Activated CD4-positive, alpha-beta T cell treated with anti-CD3 and anti-CD28 coated beads for 36 hours (primary cell): ENCODE data around the gene SEMA3A. TPM values are rescaled to one million over a fixed set of nuclear protein-coding genes. Genes with fewer than 3 reads are reported as not detected.
"Not testable (repeated sequence)": the region's sequence is repeated elsewhere in the genome, so short reads cannot be mapped to it uniquely, and the experiment has no call there.

ENCODE experiments used
- ATAC-seq: fragments of 200-7000 bp; cut with Tn5 transposase; one replicate; pipeline ENCODE4 v1.10.0; 2021; ENCODE audit warnings: mild to moderate bottlenecking, moderate library complexity
- CTCF ChIA-PET: fragments of 350-600 bp; sonication (Branson Sonifier 250); formaldehyde crosslinking; loops from one replicate; lab custom pipeline; 2021; ENCODE audit warnings: antibody characterized with exemption; lab: Charles Lee
- POLR2A ChIA-PET: fragments of 350-600 bp; sonication (Branson Sonifier 250); formaldehyde crosslinking; loops from one replicate; lab custom pipeline; 2021; ENCODE audit warnings: antibody characterized with exemption, inconsistent platforms; lab: Charles Lee
- DNase-seq: peaks from one replicate; pipeline ENCODE4 v3.0.0-alpha.2; 2020
- H3K27ac Mint-ChIP-seq: one replicate; pipeline ENCODE4 v1.8.0; 2021; ENCODE audit warnings: mixed read lengths
- H3K27me3 Mint-ChIP-seq: one replicate; pipeline ENCODE4 v1.8.0; 2021; ENCODE audit warnings: mixed read lengths
- H3K36me3 Mint-ChIP-seq: one replicate; pipeline ENCODE4 v1.8.0; 2021; ENCODE audit warnings: low read depth, mixed read lengths
- H3K4me1 Mint-ChIP-seq: one replicate; pipeline ENCODE4 v1.8.0; 2021; ENCODE audit warnings: mixed read lengths
- H3K4me3 Mint-ChIP-seq: one replicate; pipeline ENCODE4 v1.8.0; 2021; ENCODE audit warnings: mild to moderate bottlenecking, moderate library complexity, mixed read lengths
- H3K9me3 Mint-ChIP-seq: one replicate; pipeline ENCODE4 v1.8.0; 2021; ENCODE audit warnings: low read depth, mixed read lengths
- intact Hi-C, 2 experiments: fragments of 100-400 bp; cut with DNase I in 1 of 2; cut with micrococcal nuclease in 1 of 2; formaldehyde crosslinking; loops; one replicate each; pipeline versions ENCODE4 v1.14.2 to v1.15.1; 2022 to 2024; cut with DNase I, micrococcal nuclease
- total RNA-seq, 2 experiments: library from RNA; stranded (reverse); gene quantifications; one replicate each; pipeline ENCODE4 v1.2.3, GENCODE V29; 2021

The SEMA3A gene
- total RNA-seq, 2 experiments from 2014 or later = 1.4 to 1.6 TPM

DNA sequence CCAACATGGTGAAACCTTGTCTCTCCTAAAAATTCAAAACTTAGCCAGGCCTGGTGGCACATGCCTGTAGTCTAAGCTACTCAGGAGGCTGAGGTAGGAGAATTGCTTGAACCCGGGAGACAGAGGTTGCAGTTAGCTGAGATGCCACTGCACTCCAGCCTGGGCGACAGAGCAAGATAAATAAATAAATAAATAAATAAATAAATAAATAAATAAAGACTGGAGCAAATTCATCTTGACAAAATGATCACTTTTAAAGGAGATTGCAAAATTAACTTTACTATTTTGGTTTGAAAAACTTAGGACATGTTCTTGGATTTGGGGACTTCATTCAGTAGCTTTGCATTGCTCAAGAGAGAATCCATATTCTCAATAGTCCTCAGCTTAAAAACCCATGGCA lies 137.0 kb downstream of the SEMA3A start:
- no peaks in the 10 kb centered on the region for H3K27me3 Mint-ChIP-seq
- no peak for ATAC-seq
- H3K9me3 Mint-ChIP-seq = peaks cover 1% of the 10 kb centered on the region
- ChIA-PET POLR2A (no interaction called here), CTCF (no interaction called here)
- H3K4me1 Mint-ChIP-seq = peaks cover 3% of the 10 kb centered on the region
- intact Hi-C loops = no loop called here
- no peak for DNase-seq
- no peak overlapping the region for H3K4me3 Mint-ChIP-seq
- H3K36me3 Mint-ChIP-seq = no peaks in the 10 kb centered on the region
- H3K27ac Mint-ChIP-seq = no peak overlapping the region

DNA sequence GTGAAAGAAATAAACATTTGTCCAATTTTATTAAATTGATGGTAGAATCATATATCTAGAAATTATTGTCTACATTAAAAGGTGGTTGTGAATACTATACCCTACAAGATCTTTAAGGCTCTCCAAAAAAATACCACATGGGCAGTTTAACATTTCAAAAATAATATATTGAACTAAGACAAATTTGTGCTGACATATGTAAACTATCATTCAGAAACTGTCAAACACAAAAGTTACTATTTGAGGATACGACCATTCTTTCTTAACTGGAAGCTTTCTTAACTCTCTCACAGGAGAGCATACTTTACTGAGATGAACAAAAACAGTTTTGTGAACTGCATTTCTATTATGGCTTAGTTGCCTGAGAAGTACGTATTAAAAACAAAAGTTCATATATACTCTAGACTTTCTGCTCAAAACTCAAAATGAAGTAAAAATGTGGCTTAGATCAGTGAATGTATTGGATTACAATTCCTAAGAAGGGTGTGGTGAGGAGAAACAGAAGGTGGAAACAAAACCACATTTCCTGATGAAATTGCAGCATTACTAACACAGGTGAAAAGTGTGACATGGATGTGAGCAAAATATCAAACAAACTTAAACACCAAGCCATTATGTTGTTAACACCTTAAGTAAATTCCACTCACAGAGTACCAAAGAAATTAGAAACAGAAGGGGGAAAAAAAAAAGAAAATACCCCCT lies 138.5 kb downstream of the SEMA3A start:
- H3K4me3 Mint-ChIP-seq = no peak overlapping the region

DNA sequence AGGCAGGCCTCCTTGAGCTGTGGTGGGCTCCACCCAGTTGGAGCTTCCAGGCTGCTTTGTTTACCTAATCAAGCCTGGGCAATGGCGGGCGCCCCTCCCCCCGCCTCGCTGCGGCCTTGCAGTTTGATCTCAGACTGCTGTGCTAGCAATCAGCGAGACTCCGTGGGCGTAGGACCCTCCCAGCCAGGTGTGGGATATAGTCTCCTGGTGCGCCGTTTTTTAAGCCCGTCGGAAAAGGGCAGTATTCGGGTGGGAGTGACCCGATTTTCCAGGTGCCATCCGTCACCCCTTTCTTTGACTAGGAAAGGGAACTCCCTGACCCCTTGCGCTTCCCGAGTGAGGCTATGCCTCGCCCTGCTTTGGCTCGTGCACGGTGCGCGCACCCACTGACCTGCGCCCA lies 139.4 kb downstream of the SEMA3A start:
- POLR2A ChIA-PET, H3K9me3 Mint-ChIP-seq, H3K36me3 Mint-ChIP-seq, intact Hi-C loops, H3K4me3 Mint-ChIP-seq, DNase-seq, ATAC-seq, H3K4me1 Mint-ChIP-seq, CTCF ChIA-PET, H3K27me3 Mint-ChIP-seq, H3K27ac Mint-ChIP-seq: not testable (repeated sequence)

More for the DNA sequence above, 138.5 kb downstream of the SEMA3A start:
- Mint-ChIP-seq H3K27ac (no peak overlapping the region), H3K9me3 (peaks cover 1% of the 10 kb centered on the region), H3K27me3 (no peaks in the 10 kb centered on the region), H3K36me3 (no peaks in the 10 kb centered on the region), H3K4me1 (peaks cover 3% of the 10 kb centered on the region)
- ATAC-seq (no peak), DNase-seq (no peak)
- ChIA-PET CTCF (no interaction called here), POLR2A (no interaction called here)
- intact Hi-C loops = no loop called here

DNA sequence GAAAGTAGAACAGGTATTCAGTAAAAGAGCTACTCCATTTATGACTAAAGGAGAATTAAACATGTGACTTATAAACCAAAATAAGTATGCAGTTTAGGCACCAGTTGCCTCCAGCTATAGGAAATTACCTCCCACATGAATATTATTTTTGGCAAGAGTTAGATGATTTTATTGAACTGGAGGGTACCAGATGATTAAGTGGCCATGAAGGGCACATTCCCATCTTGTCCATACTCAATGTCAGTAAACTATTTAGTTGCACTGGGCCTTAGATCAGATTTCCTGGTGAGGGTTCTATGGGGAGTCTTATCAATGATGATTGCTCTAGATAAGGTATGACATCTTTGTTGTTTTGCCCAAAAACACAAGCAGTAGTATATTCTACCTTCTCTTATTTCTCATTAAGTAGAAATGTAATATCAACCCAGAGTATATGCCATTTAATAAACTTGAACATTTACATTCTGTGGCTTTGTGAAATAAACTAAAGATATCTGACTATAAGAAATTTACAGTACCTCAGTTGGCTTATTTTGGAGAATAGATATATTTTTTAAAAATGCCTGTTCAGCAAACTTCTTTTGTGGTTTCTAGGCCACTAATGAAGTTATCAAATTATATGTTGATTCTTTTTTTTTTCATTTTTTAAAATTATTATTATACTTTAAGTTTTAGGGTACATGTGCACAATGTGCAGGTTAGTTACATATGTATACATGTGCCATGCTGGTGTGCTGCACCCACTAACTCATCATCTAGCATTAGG lies 145.3 kb downstream of the SEMA3A start:
- CTCF ChIA-PET = interaction anchor here (0.6 kb wide), 1 partner anchor 1251 kb away, joined by 3 read pairs; no protein-coding TSS in a partner anchor
- no peak overlapping the region for H3K4me3 Mint-ChIP-seq
- no peaks in the 10 kb centered on the region for H3K27me3 Mint-ChIP-seq
- POLR2A ChIA-PET = no interaction called here
- H3K27ac Mint-ChIP-seq = no peak overlapping the region
- no peak for ATAC-seq
- H3K4me1 Mint-ChIP-seq = no peaks in the 10 kb centered on the region
- H3K9me3 Mint-ChIP-seq = no peaks in the 10 kb centered on the region
- no peak for DNase-seq
- no peaks in the 10 kb centered on the region for H3K36me3 Mint-ChIP-seq
- intact Hi-C loops = no loop called here

DNA sequence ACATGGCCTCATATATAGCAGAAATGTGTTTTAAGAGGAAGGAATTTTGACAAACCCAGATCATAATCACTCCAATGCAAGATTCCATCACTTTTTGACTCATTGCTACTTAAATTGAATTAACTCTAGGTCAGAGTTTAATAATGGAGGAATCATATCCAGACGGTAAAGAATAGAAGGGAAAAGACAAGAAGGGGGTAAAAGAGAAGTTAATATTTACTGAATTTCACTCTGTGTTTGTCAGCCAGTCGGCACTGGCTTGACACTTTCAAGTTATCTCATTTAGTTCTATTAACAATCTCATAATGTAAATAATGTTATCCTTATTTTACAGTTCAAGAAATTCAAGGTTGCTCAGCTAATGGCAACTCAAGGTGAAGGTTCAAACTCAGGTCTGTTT lies 147.5 kb downstream of the SEMA3A start:
- no peaks in the 10 kb centered on the region for H3K36me3 Mint-ChIP-seq
- no peak for ATAC-seq
- CTCF ChIA-PET = no interaction called here

DNA sequence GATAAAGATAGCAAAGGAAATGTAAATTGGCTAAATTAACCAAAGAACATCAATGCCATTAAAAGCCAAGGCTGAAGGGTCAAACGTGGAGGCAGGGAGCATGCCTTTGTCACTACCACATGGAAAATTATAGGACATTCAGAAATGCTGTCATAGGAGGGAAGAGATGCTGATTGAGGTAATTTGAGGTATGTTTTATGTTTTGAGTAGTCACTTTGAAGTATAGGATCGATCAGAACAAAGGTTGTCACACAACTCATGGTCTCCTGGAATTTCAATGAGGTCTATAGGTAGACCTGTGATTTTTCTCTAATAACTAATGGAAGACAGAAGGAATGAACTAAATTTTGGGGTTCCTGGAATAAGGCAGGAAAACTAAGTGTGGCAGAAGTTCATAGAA lies 149.8 kb downstream of the SEMA3A start:
- ATAC-seq = no peak
- Mint-ChIP-seq H3K4me1 (no peaks in the 10 kb centered on the region), H3K27ac (no peak overlapping the region), H3K4me3 (no peak overlapping the region), H3K9me3 (no peaks in the 10 kb centered on the region), H3K36me3 (no peaks in the 10 kb centered on the region), H3K27me3 (no peaks in the 10 kb centered on the region)
- ChIA-PET CTCF (no interaction called here), POLR2A (no interaction called here)
- DNase-seq = no peak
- intact Hi-C loops = no loop called here

More for the DNA sequence above, 147.5 kb downstream of the SEMA3A start:
- POLR2A ChIA-PET = no interaction called here
- no peak overlapping the region for H3K4me3 Mint-ChIP-seq
- no peak overlapping the region for H3K27ac Mint-ChIP-seq
- intact Hi-C loops = no loop called here
- no peak for DNase-seq
- H3K9me3 Mint-ChIP-seq = no peaks in the 10 kb centered on the region
- no peaks in the 10 kb centered on the region for H3K27me3 Mint-ChIP-seq
- no peaks in the 10 kb centered on the region for H3K4me1 Mint-ChIP-seq

DNA sequence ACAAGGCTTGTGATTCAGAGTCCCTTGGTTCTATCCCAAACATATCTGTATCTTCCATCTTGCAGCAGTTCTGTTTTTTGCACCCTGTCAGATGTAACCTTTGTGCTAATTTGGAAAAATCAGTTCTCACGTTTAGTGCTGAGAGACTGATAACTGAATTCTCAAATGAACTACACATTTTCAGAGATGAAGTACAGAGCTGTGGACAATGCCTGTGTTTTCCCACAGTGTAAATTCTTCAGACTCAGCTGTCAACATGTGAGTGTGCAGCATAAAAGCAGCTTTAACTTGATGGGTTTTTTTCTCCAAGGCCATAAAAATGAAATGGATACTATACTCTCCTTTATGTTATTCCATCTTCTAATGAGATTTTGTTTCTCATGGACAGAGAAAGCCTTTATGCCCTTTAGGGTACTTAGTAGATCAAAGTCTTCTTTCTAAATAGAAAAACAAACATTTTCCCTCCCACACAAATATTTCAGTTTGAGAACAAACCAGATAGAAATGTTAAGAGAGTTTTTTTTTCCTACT lies 150.9 kb downstream of the SEMA3A start:
- Mint-ChIP-seq H3K4me1 (no peaks in the 10 kb centered on the region), H3K9me3 (no peaks in the 10 kb centered on the region), H3K27me3 (no peaks in the 10 kb centered on the region), H3K36me3 (no peaks in the 10 kb centered on the region), H3K4me3 (no peak overlapping the region), H3K27ac (no peak overlapping the region)
- ChIA-PET CTCF (no interaction called here), POLR2A (no interaction called here)
- DNase-seq (no peak), ATAC-seq (no peak)
- intact Hi-C loops = no loop called here

DNA sequence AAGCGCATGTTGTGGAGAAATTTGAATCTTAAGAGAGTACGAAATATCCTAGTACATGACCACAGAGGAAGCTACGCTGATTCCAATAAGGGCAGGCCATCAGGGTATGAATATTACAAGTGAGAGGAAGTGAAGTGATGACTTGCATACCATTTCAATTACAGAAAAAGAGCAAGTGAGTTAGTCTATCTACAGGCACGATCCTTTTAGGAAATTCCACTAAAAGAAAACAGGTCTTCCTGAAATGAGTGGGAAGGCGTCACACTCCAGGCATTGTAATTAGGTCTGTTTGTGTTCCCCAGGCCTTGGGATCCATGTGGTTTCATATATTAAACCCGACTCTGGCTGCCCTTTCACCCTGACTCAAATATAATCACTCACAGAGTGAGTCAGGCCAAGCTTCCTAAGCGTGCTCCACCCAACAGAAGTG lies 152.5 kb downstream of the SEMA3A start:
- intact Hi-C loops = no loop called here
- Mint-ChIP-seq H3K27me3 (no peaks in the 10 kb centered on the region), H3K4me3 (no peak overlapping the region), H3K9me3 (no peaks in the 10 kb centered on the region), H3K27ac (no peak overlapping the region), H3K36me3 (no peaks in the 10 kb centered on the region), H3K4me1 (no peaks in the 10 kb centered on the region)
- DNase-seq (no peak), ATAC-seq (no peak)
- ChIA-PET POLR2A (no interaction called here), CTCF (no interaction called here)

DNA sequence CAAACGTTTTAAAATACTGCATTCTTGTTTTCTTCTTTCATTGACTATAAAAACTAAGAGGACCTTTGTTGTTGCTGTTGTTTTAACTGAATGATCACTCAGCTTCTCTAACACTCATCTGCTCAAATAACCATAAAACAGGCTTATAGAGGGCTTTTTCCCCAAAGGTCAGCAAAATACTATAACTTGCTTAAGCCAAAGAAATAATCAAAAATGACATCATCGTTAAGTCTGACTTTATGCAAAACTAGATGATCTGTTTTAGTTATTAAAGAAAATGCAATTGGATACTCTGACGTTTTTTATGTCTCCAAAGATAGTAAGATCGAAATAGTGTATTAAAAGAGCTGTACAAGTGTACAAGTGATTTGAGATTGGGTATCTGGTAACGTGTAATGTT lies 152.9 kb downstream of the SEMA3A start:
- no peaks in the 10 kb centered on the region for H3K27me3 Mint-ChIP-seq
- no peak overlapping the region for H3K27ac Mint-ChIP-seq
- H3K9me3 Mint-ChIP-seq = no peaks in the 10 kb centered on the region
- intact Hi-C loops = no loop called here
- no peak overlapping the region for H3K4me3 Mint-ChIP-seq
- ATAC-seq = no peak
- no peaks in the 10 kb centered on the region for H3K36me3 Mint-ChIP-seq
- H3K4me1 Mint-ChIP-seq = no peaks in the 10 kb centered on the region
- no peak for DNase-seq
- ChIA-PET POLR2A (no interaction called here), CTCF (no interaction called here)

DNA sequence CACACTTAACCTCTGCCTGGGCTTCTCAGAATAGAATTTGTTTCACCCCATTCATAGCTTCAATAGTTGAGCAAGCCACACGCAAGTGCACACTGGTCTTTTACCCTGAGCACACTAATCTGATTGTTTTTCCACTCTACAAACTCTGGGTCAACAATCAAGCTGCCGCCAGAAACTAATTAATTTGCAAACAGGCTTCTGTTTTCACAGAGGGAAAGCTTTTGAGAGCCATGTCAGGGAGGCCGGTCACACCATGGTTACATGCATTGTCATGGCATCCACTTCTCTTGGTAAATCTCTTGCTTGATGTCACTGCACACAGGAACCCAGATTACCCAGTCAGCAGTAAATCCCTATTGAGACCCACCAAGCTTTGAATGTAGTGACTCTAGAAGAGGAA lies 154.2 kb downstream of the SEMA3A start:
- H3K36me3 Mint-ChIP-seq = no peaks in the 10 kb centered on the region
- CTCF ChIA-PET = no interaction called here
- POLR2A ChIA-PET = no interaction called here
- H3K4me3 Mint-ChIP-seq = no peak overlapping the region
- ATAC-seq (no peak), DNase-seq (no peak)
- H3K4me1 Mint-ChIP-seq = no peaks in the 10 kb centered on the region
- no peaks in the 10 kb centered on the region for H3K27me3 Mint-ChIP-seq
- H3K9me3 Mint-ChIP-seq = no peaks in the 10 kb centered on the region
- intact Hi-C loops = no loop called here
- H3K27ac Mint-ChIP-seq = no peak overlapping the region

DNA sequence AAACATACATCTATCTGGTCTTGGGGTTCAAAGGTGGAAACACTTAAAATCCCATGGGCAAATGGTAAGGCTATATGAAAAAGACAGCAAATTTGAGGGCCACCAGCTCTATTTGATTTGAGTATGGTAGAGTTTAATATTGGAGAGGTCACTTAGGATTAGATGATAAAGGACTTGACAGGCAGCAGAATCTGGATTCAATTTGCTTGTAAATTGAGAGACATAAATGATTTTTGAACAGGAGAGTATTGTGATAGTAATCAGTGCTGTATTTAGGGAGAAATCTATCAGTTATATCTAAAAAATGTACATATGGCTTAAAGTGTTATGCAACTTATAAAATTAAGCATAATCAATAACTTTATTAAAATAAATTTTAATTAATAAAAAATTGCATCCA lies 155.2 kb downstream of the SEMA3A start:
- Mint-ChIP-seq H3K27ac (no peak overlapping the region), H3K27me3 (no peaks in the 10 kb centered on the region), H3K4me1 (no peaks in the 10 kb centered on the region), H3K9me3 (no peaks in the 10 kb centered on the region), H3K4me3 (no peak overlapping the region), H3K36me3 (no peaks in the 10 kb centered on the region)
- CTCF ChIA-PET = interaction anchor here (0.6 kb wide), 1 partner anchor 790 kb away, joined by 3 read pairs; no protein-coding TSS in a partner anchor
- POLR2A ChIA-PET = no interaction called here
- intact Hi-C loops = no loop called here
- no peak for DNase-seq
- no peak for ATAC-seq

DNA sequence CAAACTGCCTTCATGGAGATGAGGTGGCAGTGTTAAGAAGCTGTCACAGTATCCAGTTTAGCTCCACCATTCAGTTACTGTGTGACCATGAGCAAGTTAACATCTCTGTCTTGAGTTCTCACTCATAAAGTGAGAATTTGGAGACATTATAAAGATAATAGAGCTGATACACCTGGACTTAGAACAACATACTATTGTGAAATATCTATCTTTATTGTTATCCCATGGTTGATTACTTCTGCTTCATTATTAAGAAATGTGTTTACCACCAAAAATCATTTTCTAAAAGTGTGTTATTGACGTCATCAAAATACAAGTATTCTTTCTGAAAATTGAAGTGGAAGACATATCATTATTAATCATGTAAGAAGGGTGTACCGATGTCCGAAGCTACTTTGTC lies 166.9 kb downstream of the SEMA3A start:
- no peaks in the 10 kb centered on the region for H3K9me3 Mint-ChIP-seq

More for the DNA sequence above, 166.9 kb downstream of the SEMA3A start:
- no peaks in the 10 kb centered on the region for H3K36me3 Mint-ChIP-seq
- ChIA-PET CTCF (interaction anchor here (0.7 kb wide), 1 partner anchor 472 kb away, joined by 3 read pairs; no protein-coding TSS in a partner anchor), POLR2A (no interaction called here)
- H3K27ac Mint-ChIP-seq = no peak overlapping the region
- no peaks in the 10 kb centered on the region for H3K27me3 Mint-ChIP-seq
- H3K4me3 Mint-ChIP-seq = no peak overlapping the region
- no peak for DNase-seq
- intact Hi-C loops = no loop called here
- no peak for ATAC-seq
- no peaks in the 10 kb centered on the region for H3K4me1 Mint-ChIP-seq
